Measurements from ENCODE around the gene LAX1. TPM values are rescaled to one million over a fixed set of nuclear protein-coding genes. Genes with fewer than 3 reads are reported as not detected.

Gene LAX1
- total and polyA plus RNA-seq, 4 donors, result 0.26 to 2.4 (median 0.79) TPM

- no peak for DNase-seq
- Histone ChIP-seq H3K27ac (ENCODE audit: low read depth in 1 of 2, low read length in 1 of 2) (no peak overlapping the region), H3K4me3 (no peak overlapping the region), H3K36me3 (ENCODE audit: control insufficient read depth in 4 of 4, insufficient read depth in 4 of 4, low read length in 4 of 4) (no peaks in the 10 kb centered on the region), H3K4me1 (ENCODE audit: control insufficient read depth in 5 of 5, insufficient read depth in 5 of 5, low read length in 5 of 5) (no peaks in the 10 kb centered on the region), H3K27me3 (ENCODE audit: control insufficient read depth in 3 of 3, insufficient read depth in 3 of 3, low read length in 2 of 3) (no peaks in the 10 kb centered on the region), H3K9ac (ENCODE audit: insufficient read depth in 1 of 2, low read length in 2 of 2) (no peak overlapping the region), H3K9me3 (ENCODE audit: control insufficient read depth in 4 of 4, insufficient read depth in 3 of 4, low read length in 3 of 4) (no peaks in the 10 kb centered on the region)
- TF ChIP-seq CTCF (IDR thresholded peaks at IDR 0.05; ENCODE audit: control extremely low read depth, extremely low read depth), result no peak
- WGBS, 2 donors, result 34 to 61% methylated on average over 3 of the region's 3 CpGs
- no peak for ATAC-seq (ENCODE audit: insufficient read depth, low FRiP score)
These were observed 13.2 kb downstream of the LAX1 start for GRCh38 chr1:203778146-203778545.

- H3K9me3 ChIP-seq (ENCODE audit: control insufficient read depth in 4 of 4, insufficient read depth in 3 of 4, low read length in 3 of 4), result no peaks in the 10 kb centered on the region
- H3K36me3 ChIP-seq (ENCODE audit: control insufficient read depth in 4 of 4, insufficient read depth in 4 of 4, low read length in 4 of 4), result no peaks in the 10 kb centered on the region
- H3K9ac ChIP-seq (ENCODE audit: insufficient read depth in 1 of 2, low read length in 2 of 2), result no peak overlapping the region
- 93 to 95% methylated on average over 4 of the region's 4 CpGs for WGBS, 2 donors
- H3K4me3 ChIP-seq, result no peak overlapping the region
- ATAC-seq (ENCODE audit: insufficient read depth, low FRiP score), result no peak
- H3K4me1 ChIP-seq (ENCODE audit: control insufficient read depth in 5 of 5, insufficient read depth in 5 of 5, low read length in 5 of 5), result no peaks in the 10 kb centered on the region
- no peak overlapping the region for H3K27ac ChIP-seq (ENCODE audit: low read depth in 1 of 2, low read length in 1 of 2)
- no peak for DNase-seq
- H3K27me3 ChIP-seq (ENCODE audit: control insufficient read depth in 3 of 3, insufficient read depth in 3 of 3, low read length in 2 of 3), result no peaks in the 10 kb centered on the region
- no peak for TF ChIP-seq CTCF (IDR thresholded peaks at IDR 0.05; ENCODE audit: control extremely low read depth, extremely low read depth)
These were observed 13.8 kb downstream of the LAX1 start for GRCh38 chr1:203778789-203779188.

GRCh38 chr1:203781962-203782361 lies 17.0 kb downstream of the LAX1 start:
- Histone ChIP-seq H3K9ac (ENCODE audit: insufficient read depth in 1 of 2, low read length in 2 of 2) (no peak overlapping the region), H3K36me3 (ENCODE audit: control insufficient read depth in 4 of 4, insufficient read depth in 4 of 4, low read length in 4 of 4) (no peaks in the 10 kb centered on the region), H3K27ac (ENCODE audit: low read depth in 1 of 2, low read length in 1 of 2) (no peak overlapping the region), H3K4me3 (no peak overlapping the region), H3K9me3 (ENCODE audit: control insufficient read depth in 4 of 4, insufficient read depth in 3 of 4, low read length in 3 of 4) (no peaks in the 10 kb centered on the region), H3K27me3 (ENCODE audit: control insufficient read depth in 3 of 3, insufficient read depth in 3 of 3, low read length in 2 of 3) (no peaks in the 10 kb centered on the region), H3K4me1 (ENCODE audit: control insufficient read depth in 5 of 5, insufficient read depth in 5 of 5, low read length in 5 of 5) (no peaks in the 10 kb centered on the region)
- DNase-seq (no peak), ATAC-seq (ENCODE audit: insufficient read depth, low FRiP score) (no peak)
- TF ChIP-seq CTCF (IDR thresholded peaks at IDR 0.05; ENCODE audit: control extremely low read depth, extremely low read depth), result no peak
- 90 to 96% methylated on average over 7 of the region's 7 CpGs for WGBS, 2 donors

GRCh38 chr1:203789966-203790365 lies 25.0 kb downstream of the LAX1 start:
- Histone ChIP-seq H3K36me3 (ENCODE audit: control insufficient read depth in 4 of 4, insufficient read depth in 4 of 4, low read length in 4 of 4) (no peaks in the 10 kb centered on the region), H3K4me1 (ENCODE audit: control insufficient read depth in 5 of 5, insufficient read depth in 5 of 5, low read length in 5 of 5) (no peaks in the 10 kb centered on the region), H3K27me3 (ENCODE audit: control insufficient read depth in 3 of 3, insufficient read depth in 3 of 3, low read length in 2 of 3) (no peaks in the 10 kb centered on the region), H3K27ac (ENCODE audit: low read depth in 1 of 2, low read length in 1 of 2) (no peak overlapping the region), H3K9me3 (ENCODE audit: control insufficient read depth in 4 of 4, insufficient read depth in 3 of 4, low read length in 3 of 4) (no peaks in the 10 kb centered on the region), H3K4me3 (no peak overlapping the region), H3K9ac (ENCODE audit: insufficient read depth in 1 of 2, low read length in 2 of 2) (no peak overlapping the region)
- TF ChIP-seq CTCF (IDR thresholded peaks at IDR 0.05; ENCODE audit: control extremely low read depth, extremely low read depth), result no peak
- WGBS, 2 donors, result 81 to 88% methylated on average over 3 of the region's 3 CpGs
- DNase-seq (no peak), ATAC-seq (ENCODE audit: insufficient read depth, low FRiP score) (no peak)
